ENCODE measurements around the gene MPG.

DNA sequence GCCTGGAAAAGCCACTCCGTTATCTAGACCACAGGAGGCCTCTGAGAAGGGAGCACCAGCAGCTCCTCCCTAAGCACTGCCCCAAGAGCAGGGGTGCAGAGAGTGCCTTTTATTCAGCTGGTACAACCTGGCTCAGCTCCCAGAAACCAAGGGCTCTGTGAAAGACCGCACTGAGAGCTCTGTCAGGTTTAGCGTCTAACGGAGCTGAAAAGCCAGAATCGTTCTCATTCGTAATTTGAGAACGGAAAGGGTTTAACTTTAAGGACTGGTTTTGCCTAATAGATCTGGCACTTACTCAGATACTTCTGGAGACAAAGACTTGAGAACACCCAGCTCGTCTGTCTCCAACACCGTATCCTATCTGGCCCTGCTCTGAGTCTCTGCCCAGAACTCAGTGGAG is 13.5 kb downstream of the MPG start:
- TF ChIP-seq, protein P1, sequence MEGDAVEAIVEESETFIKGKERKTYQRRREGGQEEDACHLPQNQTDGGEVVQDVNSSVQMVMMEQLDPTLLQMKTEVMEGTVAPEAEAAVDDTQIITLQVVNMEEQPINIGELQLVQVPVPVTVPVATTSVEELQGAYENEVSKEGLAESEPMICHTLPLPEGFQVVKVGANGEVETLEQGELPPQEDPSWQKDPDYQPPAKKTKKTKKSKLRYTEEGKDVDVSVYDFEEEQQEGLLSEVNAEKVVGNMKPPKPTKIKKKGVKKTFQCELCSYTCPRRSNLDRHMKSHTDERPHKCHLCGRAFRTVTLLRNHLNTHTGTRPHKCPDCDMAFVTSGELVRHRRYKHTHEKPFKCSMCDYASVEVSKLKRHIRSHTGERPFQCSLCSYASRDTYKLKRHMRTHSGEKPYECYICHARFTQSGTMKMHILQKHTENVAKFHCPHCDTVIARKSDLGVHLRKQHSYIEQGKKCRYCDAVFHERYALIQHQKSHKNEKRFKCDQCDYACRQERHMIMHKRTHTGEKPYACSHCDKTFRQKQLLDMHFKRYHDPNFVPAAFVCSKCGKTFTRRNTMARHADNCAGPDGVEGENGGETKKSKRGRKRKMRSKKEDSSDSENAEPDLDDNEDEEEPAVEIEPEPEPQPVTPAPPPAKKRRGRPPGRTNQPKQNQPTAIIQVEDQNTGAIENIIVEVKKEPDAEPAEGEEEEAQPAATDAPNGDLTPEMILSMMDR (IDR thresholded peaks at IDR 0.05; ENCODE audit: poor library complexity, severe bottlenecking), result no peak
- no peak for TF ChIP-seq MXI1 (conservative IDR thresholded peaks at IDR 0.05; ENCODE audit: poor library complexity, severe bottlenecking)
- TF ChIP-seq EZH2 (IDR thresholded peaks at IDR 0.05; ENCODE audit: borderline replicate concordance, insufficient read depth, low read length, poor library complexity, severe bottlenecking), result no peak
- TF ChIP-seq RAD21 (conservative IDR thresholded peaks at IDR 0.05), result no peak
- no peak for TF ChIP-seq POLR2AphosphoS5 (IDR thresholded peaks at IDR 0.05)

Measured in neural cell (in vitro differentiated cells).